Measurements from ENCODE around the gene SLC35G2.

SLC35G2 gene

DNA sequence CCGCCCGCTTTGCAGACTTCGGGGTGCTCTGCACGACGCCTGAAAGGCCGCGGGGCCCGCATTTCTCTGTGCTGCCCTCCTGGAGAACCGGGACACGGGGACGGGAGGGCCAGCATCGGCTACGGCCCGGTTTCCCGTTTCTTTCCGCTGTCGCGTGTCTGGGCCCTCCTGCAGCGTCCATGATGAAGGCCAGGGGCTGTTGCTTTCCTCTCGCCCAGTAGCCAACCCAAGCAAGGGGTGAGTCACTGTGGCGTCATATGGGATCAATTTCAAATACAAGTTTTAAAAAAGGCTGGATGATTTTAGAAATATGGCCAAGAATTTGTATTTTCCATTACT is 435 bp downstream of the SLC35G2 start:
- no peak for DNase-seq (ENCODE audit: low read depth in 1 of 2, low spot score in 1 of 2)

DNA sequence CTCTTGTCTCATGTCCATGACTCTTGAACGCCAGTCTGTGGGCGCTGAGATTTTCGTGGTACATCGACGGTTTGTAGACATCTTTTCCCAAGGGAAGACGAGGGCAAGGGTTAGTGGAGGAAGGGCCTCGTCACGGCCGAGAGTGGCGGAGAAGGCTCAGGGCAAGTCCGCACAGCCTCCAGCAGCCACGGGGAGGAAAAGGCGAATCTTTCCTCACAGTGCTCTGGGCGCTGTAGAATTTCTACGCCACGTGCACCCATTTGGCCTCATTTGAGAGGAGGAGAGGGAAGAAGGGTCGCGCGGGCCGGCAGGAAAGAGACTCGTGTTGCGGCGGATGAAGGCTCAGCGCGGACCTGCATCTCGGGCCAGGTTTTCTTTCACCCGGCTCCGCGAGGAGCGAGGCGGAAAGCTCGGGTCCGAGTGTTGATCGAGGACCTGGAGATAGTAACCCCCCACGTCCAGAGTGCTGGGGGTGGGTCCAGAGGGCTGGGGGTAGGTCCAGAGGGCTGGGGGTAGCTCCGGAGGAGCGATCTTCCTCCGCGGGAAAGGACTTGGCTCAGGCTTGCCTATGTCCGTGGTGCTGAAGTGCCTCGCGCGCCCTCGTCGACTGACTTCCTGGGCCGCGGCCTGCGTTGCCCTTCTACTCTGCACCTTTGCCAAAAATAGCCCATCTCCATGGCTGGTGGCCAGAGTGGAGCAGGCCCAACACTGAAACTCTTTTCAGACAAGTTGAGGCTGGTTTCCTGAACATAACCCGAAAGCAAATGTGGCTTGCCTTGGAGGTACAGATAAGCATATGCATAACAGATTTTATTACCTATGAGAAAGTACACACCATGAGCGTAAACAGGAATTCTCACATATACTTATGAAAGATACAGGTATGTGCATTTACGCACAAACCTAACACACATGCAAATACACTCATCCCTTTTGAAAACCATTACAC is 1.1 kb downstream of the SLC35G2 start:
- H3K27me3 ChIP-seq (ENCODE audit: insufficient read depth, poor library complexity, severe bottlenecking) = peaks cover 34% of the 10 kb centered on the region
- DNase-seq (ENCODE audit: low read depth in 1 of 2, low spot score in 1 of 2) = peak in 1 of 2 experiments; percentile 33
- H3K4me3 ChIP-seq (replicated peaks; ENCODE audit: insufficient read depth, low read length) = peak overlapping the region; percentile 48
- no peak for TF ChIP-seq SPI1 (IDR thresholded peaks at IDR 0.05; ENCODE audit: borderline replicate concordance, low read depth)
- TF ChIP-seq POLR2AphosphoS5 (IDR thresholded peaks at IDR 0.05; ENCODE audit: low read depth) = no peak
- TF ChIP-seq, protein P1, sequence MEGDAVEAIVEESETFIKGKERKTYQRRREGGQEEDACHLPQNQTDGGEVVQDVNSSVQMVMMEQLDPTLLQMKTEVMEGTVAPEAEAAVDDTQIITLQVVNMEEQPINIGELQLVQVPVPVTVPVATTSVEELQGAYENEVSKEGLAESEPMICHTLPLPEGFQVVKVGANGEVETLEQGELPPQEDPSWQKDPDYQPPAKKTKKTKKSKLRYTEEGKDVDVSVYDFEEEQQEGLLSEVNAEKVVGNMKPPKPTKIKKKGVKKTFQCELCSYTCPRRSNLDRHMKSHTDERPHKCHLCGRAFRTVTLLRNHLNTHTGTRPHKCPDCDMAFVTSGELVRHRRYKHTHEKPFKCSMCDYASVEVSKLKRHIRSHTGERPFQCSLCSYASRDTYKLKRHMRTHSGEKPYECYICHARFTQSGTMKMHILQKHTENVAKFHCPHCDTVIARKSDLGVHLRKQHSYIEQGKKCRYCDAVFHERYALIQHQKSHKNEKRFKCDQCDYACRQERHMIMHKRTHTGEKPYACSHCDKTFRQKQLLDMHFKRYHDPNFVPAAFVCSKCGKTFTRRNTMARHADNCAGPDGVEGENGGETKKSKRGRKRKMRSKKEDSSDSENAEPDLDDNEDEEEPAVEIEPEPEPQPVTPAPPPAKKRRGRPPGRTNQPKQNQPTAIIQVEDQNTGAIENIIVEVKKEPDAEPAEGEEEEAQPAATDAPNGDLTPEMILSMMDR (IDR thresholded peaks at IDR 0.05; ENCODE audit: insufficient read depth, low read length) = no peak
- TF ChIP-seq, protein P2, sequence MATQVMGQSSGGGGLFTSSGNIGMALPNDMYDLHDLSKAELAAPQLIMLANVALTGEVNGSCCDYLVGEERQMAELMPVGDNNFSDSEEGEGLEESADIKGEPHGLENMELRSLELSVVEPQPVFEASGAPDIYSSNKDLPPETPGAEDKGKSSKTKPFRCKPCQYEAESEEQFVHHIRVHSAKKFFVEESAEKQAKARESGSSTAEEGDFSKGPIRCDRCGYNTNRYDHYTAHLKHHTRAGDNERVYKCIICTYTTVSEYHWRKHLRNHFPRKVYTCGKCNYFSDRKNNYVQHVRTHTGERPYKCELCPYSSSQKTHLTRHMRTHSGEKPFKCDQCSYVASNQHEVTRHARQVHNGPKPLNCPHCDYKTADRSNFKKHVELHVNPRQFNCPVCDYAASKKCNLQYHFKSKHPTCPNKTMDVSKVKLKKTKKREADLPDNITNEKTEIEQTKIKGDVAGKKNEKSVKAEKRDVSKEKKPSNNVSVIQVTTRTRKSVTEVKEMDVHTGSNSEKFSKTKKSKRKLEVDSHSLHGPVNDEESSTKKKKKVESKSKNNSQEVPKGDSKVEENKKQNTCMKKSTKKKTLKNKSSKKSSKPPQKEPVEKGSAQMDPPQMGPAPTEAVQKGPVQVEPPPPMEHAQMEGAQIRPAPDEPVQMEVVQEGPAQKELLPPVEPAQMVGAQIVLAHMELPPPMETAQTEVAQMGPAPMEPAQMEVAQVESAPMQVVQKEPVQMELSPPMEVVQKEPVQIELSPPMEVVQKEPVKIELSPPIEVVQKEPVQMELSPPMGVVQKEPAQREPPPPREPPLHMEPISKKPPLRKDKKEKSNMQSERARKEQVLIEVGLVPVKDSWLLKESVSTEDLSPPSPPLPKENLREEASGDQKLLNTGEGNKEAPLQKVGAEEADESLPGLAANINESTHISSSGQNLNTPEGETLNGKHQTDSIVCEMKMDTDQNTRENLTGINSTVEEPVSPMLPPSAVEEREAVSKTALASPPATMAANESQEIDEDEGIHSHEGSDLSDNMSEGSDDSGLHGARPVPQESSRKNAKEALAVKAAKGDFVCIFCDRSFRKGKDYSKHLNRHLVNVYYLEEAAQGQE (IDR thresholded peaks at IDR 0.05; ENCODE audit: insufficient replicate concordance, low read depth) = peak; percentile 94
- TF ChIP-seq GABPA (IDR thresholded peaks at IDR 0.05; ENCODE audit: low read depth) = no peak
- no peak overlapping the region for H3K27ac ChIP-seq (replicated peaks)

More for the DNA sequence above, 435 bp downstream of the SLC35G2 start:
- Histone ChIP-seq H3K4me3 (replicated peaks; ENCODE audit: insufficient read depth, low read length) (peak overlapping the region; percentile 48), H3K27me3 (ENCODE audit: insufficient read depth, poor library complexity, severe bottlenecking) (peaks cover 34% of the 10 kb centered on the region), H3K27ac (replicated peaks) (no peak overlapping the region)
- TF ChIP-seq, protein P1 (IDR thresholded peaks at IDR 0.05; ENCODE audit: insufficient read depth, low read length) = no peak
- TF ChIP-seq SPI1 (IDR thresholded peaks at IDR 0.05; ENCODE audit: borderline replicate concordance, low read depth) (no peak), POLR2AphosphoS5 (IDR thresholded peaks at IDR 0.05; ENCODE audit: low read depth) (no peak), GABPA (IDR thresholded peaks at IDR 0.05; ENCODE audit: low read depth) (no peak)
- TF ChIP-seq, protein P2 (IDR thresholded peaks at IDR 0.05; ENCODE audit: insufficient replicate concordance, low read depth) = no peak

DNA sequence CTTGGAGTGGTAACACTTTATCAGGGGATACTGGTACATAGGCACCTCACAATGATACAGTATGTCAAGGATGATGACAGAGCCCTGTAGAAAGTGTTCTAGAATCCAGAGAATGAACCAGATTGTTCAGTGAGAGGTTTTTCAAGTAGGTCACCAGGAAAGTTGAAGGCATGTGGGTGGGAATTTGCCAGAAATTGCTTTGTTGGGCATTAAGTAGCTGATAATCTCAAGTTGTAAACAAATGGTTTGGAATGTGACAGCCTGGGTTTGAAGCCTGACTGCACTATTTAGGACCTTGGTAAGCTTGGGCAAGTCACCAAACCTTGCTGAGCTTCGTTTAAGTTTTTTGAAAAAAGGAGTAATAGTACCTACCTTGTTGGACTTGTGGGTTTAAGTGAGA is 12.5 kb downstream of the SLC35G2 start:
- H3K27ac ChIP-seq (replicated peaks) = no peak overlapping the region
- TF ChIP-seq, protein P1 (IDR thresholded peaks at IDR 0.05; ENCODE audit: insufficient read depth, low read length) = no peak
- TF ChIP-seq POLR2AphosphoS5 (IDR thresholded peaks at IDR 0.05; ENCODE audit: low read depth) (no peak), GABPA (IDR thresholded peaks at IDR 0.05; ENCODE audit: low read depth) (no peak), SPI1 (IDR thresholded peaks at IDR 0.05; ENCODE audit: borderline replicate concordance, low read depth) (no peak)
- TF ChIP-seq, protein P2 (IDR thresholded peaks at IDR 0.05; ENCODE audit: insufficient replicate concordance, low read depth) = no peak
- no peak for DNase-seq (ENCODE audit: low read depth in 1 of 2, low spot score in 1 of 2)
- no peak overlapping the region for H3K4me3 ChIP-seq (replicated peaks; ENCODE audit: insufficient read depth, low read length)
- no peaks in the 10 kb centered on the region for H3K27me3 ChIP-seq (ENCODE audit: insufficient read depth, poor library complexity, severe bottlenecking)
